Gastrocnemius medialis (tissue), 4 donors: Measurements from ENCODE around the gene MED10. TPM values are rescaled to one million over a fixed set of nuclear protein-coding genes. Genes with fewer than 3 reads are reported as not detected.
"Not testable (repeated sequence)": the region's sequence is repeated elsewhere in the genome, so short reads cannot be mapped to it uniquely, and the experiment has no call there.

ENCODE experiments used
- ATAC-seq, 2 donors: fragments of 150-250 bp; one replicate each; pipeline ENCODE4 v1.9.1; 2016
- DNase-seq, 2 donors: peaks; one replicate each; pipeline ENCODE4 v3.0.0-alpha.2; 2019
- H3K27ac ChIP-seq, 4 donors: fragments of 200-600 bp; sonication (generic); 1 replicate in 1 of 4; 2 replicates in 3 of 4; pipeline ENCODE4 v1.5.1; 2016 to 2018; ENCODE audit warnings: mild to moderate bottlenecking in 2 of 4, moderate library complexity in 1 of 4
- H3K27me3 ChIP-seq, 3 donors: fragments of 200-600 bp; sonication (generic) in 2 of 3; 1 replicate in 1 of 3; 2 replicates in 2 of 3; pipeline versions ENCODE4 v1.5.1 to v1.6.0; 2016 to 2019; ENCODE audit warnings: mild to moderate bottlenecking in 1 of 3, moderate library complexity in 1 of 3
- H3K36me3 ChIP-seq, 2 donors: fragments of 200-600 bp; sonication (generic) in 1 of 2; one replicate each; pipeline ENCODE4 v1.5.1; 2017 to 2018
- H3K4me1 ChIP-seq, 2 donors: fragments of 200-600 bp; sonication (generic) in 1 of 2; one replicate each; pipeline ENCODE4 v1.5.1; 2016 to 2017; ENCODE audit warnings: mild to moderate bottlenecking in 2 of 2
- H3K4me3 ChIP-seq, 4 donors: fragments of 200-600 bp; sonication (generic) in 3 of 4; 1 replicate in 1 of 4; 2 replicates in 3 of 4; pipeline ENCODE4 v1.5.1; 2016 to 2019; ENCODE audit warnings: mild to moderate bottlenecking in 2 of 4
- H3K9me3 ChIP-seq, 3 donors: fragments of 200-600 bp; sonication (generic) in 2 of 3; 1 replicate in 1 of 3; 2 replicates in 2 of 3; pipeline ENCODE4 v1.5.1; 2016 to 2019
- POLR2A ChIP-seq, 2 donors: fragments of 450-650 bp; IDR thresholded peaks; one replicate each; pipeline ENCODE4 v1.6.1; 2017; ENCODE audit warnings: antibody characterized with exemption in 2 of 2, mild to moderate bottlenecking in 2 of 2, moderate library complexity in 2 of 2
- in situ Hi-C, 4 donors: fragments of 200-750 bp; cut with MboI; loops; one replicate each; pipeline versions ENCODE4 v1.15.0 to v1.8.0; 2017; ENCODE audit warnings: low sequenced_read_pairs in 4 of 4
- intact Hi-C: fragments of 100-400 bp; cut with DNase I; formaldehyde crosslinking; loops from one replicate; pipeline ENCODE4 v1.15.1; 2023; ENCODE audit warnings: low total_unique reads
- total RNA-seq, 4 donors: library from RNA; depleted of rRNA; stranded (reverse); fragments of >200 nt; gene quantifications; one replicate each; pipeline versions ENCODE4 v1.1.0 to v1.2.3, GENCODE V29; 2016
- TF ChIP-seq, protein P1 (sequence below), 5 experiments: fragments of 450-650 bp in 3 of 5; fragments of 200-600 bp in 2 of 5; sonication (generic) in 2 of 5; IDR thresholded peaks in 4 of 5; conservative IDR thresholded peaks in 1 of 5; 1 replicate in 4 of 5; 2 replicates in 1 of 5; pipeline ENCODE4 v1.5.1; 2016 to 2019; ENCODE audit warnings: antibody characterized with exemption in 5 of 5, mild to moderate bottlenecking in 3 of 5, moderate library complexity in 3 of 5

The MED10 gene
- total RNA-seq, 4 donors from 2014 or later, result 15.9 to 37.5 (median 32.2) TPM

DNA sequence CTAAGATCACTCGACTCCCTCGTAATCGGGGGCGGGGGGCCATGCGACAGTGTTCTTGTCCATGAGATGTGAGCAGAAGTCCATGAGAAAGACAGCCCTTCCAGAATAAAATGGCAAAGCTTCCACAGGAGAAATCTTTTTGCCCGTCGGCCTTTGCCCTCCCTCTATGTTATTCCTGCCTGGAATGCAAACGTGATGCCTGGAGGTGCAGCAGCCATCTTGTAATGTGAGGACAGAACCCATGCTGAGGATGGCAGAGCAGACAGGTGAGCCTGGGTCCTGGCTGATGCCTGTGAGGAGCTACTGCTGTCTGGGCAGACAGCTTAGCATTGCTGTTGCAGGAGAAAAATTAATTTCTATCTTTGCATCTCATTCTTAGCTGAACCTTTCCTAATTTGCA lies 17.2 kb downstream of the MED10 start:
- Histone ChIP-seq H3K27ac (no peak overlapping the region), H3K9me3 (no peaks in the 10 kb centered on the region), H3K27me3 (no peaks in the 10 kb centered on the region), H3K4me1 (peaks cover 0 to 11% of the 10 kb centered on the region in 2 donors), H3K4me3 (no peak overlapping the region), H3K36me3 (peaks cover 0 to 19% of the 10 kb centered on the region in 2 donors)
- DNase-seq (no peak), ATAC-seq (no peak)
- no peak for TF ChIP-seq POLR2A (IDR thresholded peaks at IDR 0.05)
- TF ChIP-seq, protein P1, sequence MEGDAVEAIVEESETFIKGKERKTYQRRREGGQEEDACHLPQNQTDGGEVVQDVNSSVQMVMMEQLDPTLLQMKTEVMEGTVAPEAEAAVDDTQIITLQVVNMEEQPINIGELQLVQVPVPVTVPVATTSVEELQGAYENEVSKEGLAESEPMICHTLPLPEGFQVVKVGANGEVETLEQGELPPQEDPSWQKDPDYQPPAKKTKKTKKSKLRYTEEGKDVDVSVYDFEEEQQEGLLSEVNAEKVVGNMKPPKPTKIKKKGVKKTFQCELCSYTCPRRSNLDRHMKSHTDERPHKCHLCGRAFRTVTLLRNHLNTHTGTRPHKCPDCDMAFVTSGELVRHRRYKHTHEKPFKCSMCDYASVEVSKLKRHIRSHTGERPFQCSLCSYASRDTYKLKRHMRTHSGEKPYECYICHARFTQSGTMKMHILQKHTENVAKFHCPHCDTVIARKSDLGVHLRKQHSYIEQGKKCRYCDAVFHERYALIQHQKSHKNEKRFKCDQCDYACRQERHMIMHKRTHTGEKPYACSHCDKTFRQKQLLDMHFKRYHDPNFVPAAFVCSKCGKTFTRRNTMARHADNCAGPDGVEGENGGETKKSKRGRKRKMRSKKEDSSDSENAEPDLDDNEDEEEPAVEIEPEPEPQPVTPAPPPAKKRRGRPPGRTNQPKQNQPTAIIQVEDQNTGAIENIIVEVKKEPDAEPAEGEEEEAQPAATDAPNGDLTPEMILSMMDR (IDR thresholded peaks at IDR 0.05 in 4 of 5, conservative IDR thresholded peaks at IDR 0.05 in 1 of 5), result no peak
- intact Hi-C loops (no loop called here), in situ Hi-C loops (loop anchor here in 1 of 4 donors (25.0 kb wide), 1 partner anchor 376 kb away; no protein-coding TSS in a partner anchor)

DNA sequence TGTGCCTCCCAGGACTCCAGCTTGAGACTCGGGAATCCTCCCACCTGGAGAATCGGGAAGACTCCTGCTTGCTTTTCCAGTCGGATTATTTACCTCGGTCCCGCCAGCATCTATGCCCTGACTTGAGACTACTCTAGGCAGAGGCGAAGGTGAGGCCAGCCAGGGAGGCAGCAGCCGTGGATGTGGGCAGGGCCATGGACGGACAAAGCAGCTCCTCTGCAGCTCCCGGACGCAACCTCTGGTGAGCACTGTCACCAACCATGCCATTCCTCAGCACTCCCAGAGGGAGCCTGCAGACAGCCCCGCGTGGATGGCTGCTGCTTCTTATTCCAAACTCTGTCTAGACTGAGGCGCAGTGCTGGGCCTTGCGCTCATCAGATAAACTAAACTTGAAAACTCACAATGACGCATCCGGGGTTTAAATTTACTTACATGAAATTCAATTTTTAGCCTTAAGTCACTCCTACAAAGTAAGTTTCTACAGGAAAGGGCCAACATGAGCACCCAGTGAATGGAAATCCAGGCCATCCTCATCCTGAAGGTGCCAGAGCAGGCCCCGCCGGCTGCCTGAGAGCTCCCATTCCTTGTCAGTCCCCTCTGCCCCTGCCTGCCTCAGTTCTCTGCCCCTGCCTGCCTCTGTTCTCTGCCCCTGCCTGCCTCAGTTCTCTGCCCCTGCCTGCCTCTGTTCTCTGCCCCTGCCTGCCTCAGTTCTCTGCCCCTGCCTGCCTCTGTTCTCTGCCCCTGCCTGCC lies 17.8 kb downstream of the MED10 start:
- intact Hi-C loops, result no loop called here
- ATAC-seq, result no peak
- in situ Hi-C loops, result loop anchor here in 1 of 4 donors (25.0 kb wide), 1 partner anchor 377 kb away; no protein-coding TSS in a partner anchor
- Histone ChIP-seq H3K27ac (no peak overlapping the region), H3K9me3 (no peaks in the 10 kb centered on the region), H3K4me3 (no peak overlapping the region), H3K27me3 (no peaks in the 10 kb centered on the region), H3K4me1 (peaks cover 0 to 8% of the 10 kb centered on the region in 2 donors), H3K36me3 (peaks cover 0 to 19% of the 10 kb centered on the region in 2 donors)
- no peak for DNase-seq
- TF ChIP-seq, protein P1 (IDR thresholded peaks at IDR 0.05 in 4 of 5, conservative IDR thresholded peaks at IDR 0.05 in 1 of 5), result no peak
- TF ChIP-seq POLR2A (IDR thresholded peaks at IDR 0.05), result no peak

DNA sequence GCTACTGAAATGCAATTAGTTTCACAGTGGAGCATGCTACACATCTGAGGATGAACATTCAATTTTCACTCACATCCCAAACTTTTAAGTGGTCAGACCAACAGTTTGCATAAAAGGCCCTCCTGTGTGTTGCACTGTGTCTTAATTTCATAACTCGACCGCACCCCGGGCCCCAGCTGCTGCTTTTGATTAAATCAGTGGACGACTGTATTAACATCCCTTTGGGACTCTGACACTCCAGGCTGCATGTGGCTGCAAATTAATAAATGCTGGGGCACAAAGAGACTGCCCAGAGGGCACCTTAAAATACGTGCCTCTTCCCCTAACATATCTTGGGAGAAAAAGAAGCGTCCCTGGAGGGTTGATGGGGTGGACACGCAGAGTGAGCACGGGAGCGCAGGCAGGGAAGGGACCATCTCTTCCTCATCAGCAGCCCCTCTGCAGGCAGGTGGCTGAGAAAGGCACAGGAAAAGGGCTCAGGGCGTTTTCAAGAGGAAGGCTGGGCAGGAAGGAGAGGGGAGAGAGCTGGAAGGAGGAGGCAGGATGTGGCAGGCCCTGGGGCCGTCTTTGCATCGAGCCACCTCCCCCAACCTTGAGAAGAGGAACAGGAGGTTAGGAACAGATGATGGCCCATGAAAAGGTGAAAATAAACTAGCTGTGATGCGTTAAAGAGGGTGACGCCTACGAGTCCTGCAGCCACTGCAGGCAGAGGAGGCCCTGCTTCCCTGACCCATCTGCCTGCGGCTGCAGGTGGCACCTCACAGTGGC lies 18.6 kb downstream of the MED10 start:
- Histone ChIP-seq H3K4me1 (peaks cover 0 to under 1% of the 10 kb centered on the region in 2 donors), H3K27ac (no peak overlapping the region), H3K4me3 (no peak overlapping the region), H3K36me3 (peaks cover 0 to 19% of the 10 kb centered on the region in 2 donors), H3K27me3 (no peaks in the 10 kb centered on the region), H3K9me3 (no peaks in the 10 kb centered on the region)
- in situ Hi-C loops, result loop anchor here in 1 of 4 donors (25.0 kb wide), 1 partner anchor 378 kb away; no protein-coding TSS in a partner anchor
- TF ChIP-seq POLR2A (IDR thresholded peaks at IDR 0.05), result no peak
- TF ChIP-seq, protein P1 (IDR thresholded peaks at IDR 0.05 in 4 of 5, conservative IDR thresholded peaks at IDR 0.05 in 1 of 5), result no peak
- intact Hi-C loops, result no loop called here
- no peak for DNase-seq
- no peak for ATAC-seq

DNA sequence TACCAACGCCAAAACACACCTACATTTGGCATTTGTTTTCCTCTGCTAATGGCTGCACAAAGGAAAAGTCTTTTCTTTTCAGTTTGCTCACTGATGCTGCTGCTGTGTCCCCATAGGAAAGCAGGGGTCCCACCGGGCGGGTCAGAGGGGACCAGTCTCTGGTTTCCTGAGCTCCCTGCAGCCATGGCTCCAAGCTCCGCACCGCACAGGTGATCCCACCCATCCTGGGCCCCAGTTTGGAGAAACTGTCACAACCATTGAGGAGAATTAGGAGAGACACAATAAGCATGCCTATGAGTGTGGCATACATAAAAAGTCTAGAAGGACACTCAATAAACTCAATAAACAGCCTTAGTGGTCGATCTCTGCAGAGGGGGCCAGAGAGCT lies 19.9 kb downstream of the MED10 start:
- intact Hi-C loops, result no loop called here
- DNase-seq, result no peak
- peaks cover 0 to 19% of the 10 kb centered on the region in 2 donors for H3K36me3 ChIP-seq
- in situ Hi-C loops, result loop anchor here in 1 of 4 donors (25.0 kb wide), 1 partner anchor 379 kb away; no protein-coding TSS in a partner anchor
- no peaks in the 10 kb centered on the region for H3K4me1 ChIP-seq
- no peak overlapping the region for H3K27ac ChIP-seq
- no peak overlapping the region for H3K4me3 ChIP-seq
- ATAC-seq, result no peak
- TF ChIP-seq POLR2A (IDR thresholded peaks at IDR 0.05), result no peak
- TF ChIP-seq, protein P1 (IDR thresholded peaks at IDR 0.05 in 4 of 5, conservative IDR thresholded peaks at IDR 0.05 in 1 of 5), result no peak
- H3K9me3 ChIP-seq, result no peaks in the 10 kb centered on the region
- H3K27me3 ChIP-seq, result no peaks in the 10 kb centered on the region

DNA sequence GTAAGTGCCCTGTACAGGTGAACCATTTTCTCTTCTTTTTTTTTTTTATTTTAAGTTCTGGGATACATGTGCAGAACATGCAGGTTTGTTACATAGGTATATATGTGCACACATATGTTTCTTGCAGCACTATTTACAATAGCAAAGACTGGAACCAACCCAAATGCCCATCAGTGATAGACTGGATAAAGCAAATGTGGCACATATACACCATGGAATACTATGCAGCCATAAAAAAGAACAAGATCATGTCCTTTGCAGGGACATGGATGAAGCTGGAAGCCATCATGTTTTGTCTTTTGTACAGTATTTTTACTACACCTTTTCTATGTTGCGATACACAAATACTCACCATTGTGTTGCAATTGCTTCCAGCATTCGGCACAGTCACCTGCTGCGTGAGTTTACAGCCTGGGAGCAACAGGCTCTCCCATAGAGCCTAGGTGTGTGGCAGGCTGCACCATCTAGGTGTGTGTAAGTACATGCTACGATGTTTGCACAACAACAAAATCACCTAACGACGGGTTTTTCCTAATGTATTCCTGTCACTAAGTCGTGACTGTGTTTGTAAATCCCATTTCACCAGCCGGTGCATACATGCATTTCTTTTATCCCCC lies 20.4 kb downstream of the MED10 start:
- intact Hi-C loops, H3K27me3 ChIP-seq, H3K9me3 ChIP-seq, DNase-seq, H3K27ac ChIP-seq, H3K4me1 ChIP-seq, ATAC-seq, H3K4me3 ChIP-seq: not testable (repeated sequence)
- in situ Hi-C loops, result loop anchor here in 1 of 4 donors (25.0 kb wide), 1 partner anchor 379 kb away; no protein-coding TSS in a partner anchor
- H3K36me3 ChIP-seq, result peaks cover 0 to 19% of the 10 kb centered on the region in 2 donors
